ENCODE measurements around the gene RNF227.

GRCh38 chr17:7903154-7904103, 12.7 kb downstream of the RNF227 start:
- no peak for TF ChIP-seq CTCF (IDR thresholded peaks at IDR 0.05)
- TF ChIP-seq POLR2AphosphoS5 (IDR thresholded peaks at IDR 0.05): no peak
